Loucy (cell line): Measurements from ENCODE around the gene CRACDL.

Experiments
- CTCF ChIP-seq: fragments of 200-600 bp; sonication (generic); conservative IDR thresholded peaks from 2 replicates; pipeline ENCODE4 v1.5.1; 2014; ENCODE audit warnings: mild to moderate bottlenecking, antibody characterized with exemption, low read length
- EZH2phosphoT487 ChIP-seq: fragments of 200-600 bp; IDR thresholded peaks from 2 replicates; pipeline ENCODE4 v1.6.1; 2018; ENCODE audit warnings: antibody characterized with exemption, mild to moderate bottlenecking, moderate library complexity, borderline replicate concordance

GRCh38 chr2:98809116-98809515, 126.9 kb downstream of the CRACDL start:
- TF ChIP-seq CTCF = no peak
- no peak for TF ChIP-seq EZH2phosphoT487
